Neuronal stem cell (in vitro differentiated cells): ENCODE measurements around the gene ZP4.

Experiments used
- DNase-seq: peaks from one replicate; pipeline ENCODE4 v3.0.0-alpha.2; 2013; ENCODE audit warnings: low spot score
- H2AFZ ChIP-seq: one replicate; pipeline ENCODE4 v1.6.1; 2013; ENCODE audit warnings: mild to moderate bottlenecking, low read length, inconsistent platforms
- H2AK5ac ChIP-seq: 2 replicates; pipeline ENCODE4 v1.6.1; 2013; ENCODE audit warnings: low read depth, mild to moderate bottlenecking, inconsistent platforms, low read length, moderate library complexity, mixed read lengths
- H2BK120ac ChIP-seq: 2 replicates; pipeline ENCODE4 v1.6.1; 2013; ENCODE audit warnings: low read depth, mild to moderate bottlenecking, inconsistent platforms, low read length, moderate library complexity, mixed read lengths
- H2BK12ac ChIP-seq: one replicate; pipeline ENCODE4 v1.6.1; 2013; ENCODE audit warnings: low read length, inconsistent platforms
- H2BK15ac ChIP-seq: 2 replicates; pipeline ENCODE4 v1.6.1; 2013; ENCODE audit warnings: mild to moderate bottlenecking, low read length, inconsistent platforms, mixed read lengths
- H2BK5ac ChIP-seq: one replicate; pipeline ENCODE4 v1.6.1; 2013; ENCODE audit warnings: inconsistent platforms, mild to moderate bottlenecking, low read length, moderate library complexity
- H3K14ac ChIP-seq: one replicate; pipeline ENCODE4 v1.6.1; 2013; ENCODE audit warnings: low read length, inconsistent platforms
- H3K18ac ChIP-seq: 2 replicates; pipeline ENCODE4 v1.6.1; 2013; ENCODE audit warnings: low read length, inconsistent platforms
- H3K23ac ChIP-seq: 2 replicates; pipeline ENCODE4 v1.6.1; 2013; ENCODE audit warnings: low read depth, mild to moderate bottlenecking, mixed read lengths, low read length, inconsistent platforms; ENCODE audit not compliant: poor library complexity
- H3K27ac ChIP-seq: replicated peaks from 3 replicates; pipeline ENCODE4 v1.5.1; 2013; ENCODE audit warnings: low read length, inconsistent platforms
- H3K27me3 ChIP-seq, 3 experiments: 2 replicates each; pipeline ENCODE4 v1.6.1; 2013; ENCODE audit warnings: low read length in 3 of 3, mild to moderate bottlenecking in 2 of 3, inconsistent platforms in 1 of 3, low read depth in 1 of 3, mixed read lengths in 1 of 3, moderate library complexity in 1 of 3; ENCODE audit not compliant: control insufficient read depth in 3 of 3, insufficient read depth in 3 of 3
- H3K36me3 ChIP-seq, 2 donors: replicated peaks in 1 of 2; 2 replicates each; pipeline ENCODE4 v1.6.1; 2013; ENCODE audit warnings: low read length in 2 of 2; ENCODE audit not compliant: control insufficient read depth in 2 of 2, insufficient read depth in 2 of 2
- H3K4ac ChIP-seq: 2 replicates; pipeline ENCODE4 v1.6.1; 2013; ENCODE audit warnings: inconsistent platforms, mild to moderate bottlenecking, low read length, moderate library complexity
- H3K4me1 ChIP-seq, 2 donors: 1 replicate in 1 of 2; 2 replicates in 1 of 2; pipeline ENCODE4 v1.6.1; 2013; ENCODE audit warnings: low read length in 2 of 2, low read depth in 1 of 2; ENCODE audit not compliant: control insufficient read depth in 2 of 2, insufficient read depth in 1 of 2
- H3K4me2 ChIP-seq: one replicate; pipeline ENCODE4 v1.6.1; 2013; ENCODE audit warnings: mild to moderate bottlenecking, low read length, inconsistent platforms; ENCODE audit not compliant: insufficient read depth, poor library complexity, severe bottlenecking
- H3K4me3 ChIP-seq, 2 donors: 2 replicates each; pipeline ENCODE4 v1.5.1; 2013; ENCODE audit warnings: low read length in 2 of 2, mild to moderate bottlenecking in 2 of 2, inconsistent platforms in 1 of 2, moderate library complexity in 1 of 2
- H3K79me1 ChIP-seq: one replicate; pipeline ENCODE4 v1.6.1; 2013; ENCODE audit warnings: low read depth, mild to moderate bottlenecking, inconsistent platforms, low read length, moderate library complexity
- H3K9ac ChIP-seq: one replicate; pipeline ENCODE4 v1.6.1; 2013; ENCODE audit warnings: mild to moderate bottlenecking, low read depth, low read length, inconsistent platforms; ENCODE audit not compliant: poor library complexity
- H3K9me3 ChIP-seq, 2 donors: replicated peaks in 1 of 2; 2 replicates each; pipeline versions ENCODE3 to v1.6.1; 2013; ENCODE audit warnings: low read length in 2 of 2, mild to moderate bottlenecking in 2 of 2, inconsistent platforms in 1 of 2, low read depth in 1 of 2, mixed read lengths in 1 of 2, moderate library complexity in 1 of 2; ENCODE audit not compliant: control insufficient read depth in 2 of 2, insufficient read depth in 1 of 2
- H4K8ac ChIP-seq: one replicate; pipeline ENCODE4 v1.6.1; 2013; ENCODE audit warnings: low read depth, mild to moderate bottlenecking, inconsistent platforms, low read length, moderate library complexity
- H4K91ac ChIP-seq: one replicate; pipeline ENCODE4 v1.6.1; 2013; ENCODE audit warnings: low read length, low read depth, mild to moderate bottlenecking, inconsistent platforms; ENCODE audit not compliant: poor library complexity
- WGBS, 2 donors: extraction: QIAGEN DNeasy Blood & Tissue Kit; methylation state at CpG; one replicate each; pipeline ENCODE4 v1.1.7; 2013; ENCODE audit warnings: missing lambda C conversion rate in 2 of 2, mixed read lengths in 1 of 2; ENCODE audit not compliant: insufficient read length in 2 of 2, insufficient replicate concordance in 1 of 2; ENCODE audit errors: extremely low coverage in 2 of 2; 5-methylcytosine and 5-hydroxymethylcytosine counted together

Gene ZP4

GRCh38 chr1:237864338-237865244 lies 26.1 kb downstream of the ZP4 start:
- Histone ChIP-seq H2AFZ (peak overlapping the region; percentile 81), H3K14ac (no peak overlapping the region), H2BK12ac (peak overlapping the region; percentile 73), H3K79me1 (no peaks in the 10 kb centered on the region), H3K9me3 (no peaks in the 10 kb centered on the region), H2BK15ac (peak overlapping the region; percentile 90), H3K36me3 (no peaks in the 10 kb centered on the region), H3K4me1 (peaks cover 0 to 7% of the 10 kb centered on the region in 2 donors), H3K4me3 (no peak overlapping the region), H2AK5ac (peak overlapping the region; percentile 40), H3K23ac (no peak overlapping the region), H2BK120ac (no peak overlapping the region), H2BK5ac (no peak overlapping the region), H3K4me2 (no peak overlapping the region), H3K27me3 (peaks cover 0 to 7% (median 0%) of the 10 kb centered on the region in 3 experiments), H3K27ac (no peak overlapping the region), H3K4ac (no peak overlapping the region), H4K91ac (no peak overlapping the region), H3K9ac (peak overlapping the region; percentile 61), H4K8ac (no peak overlapping the region), H3K18ac (peak overlapping the region; percentile 60)
- peak; percentile 57 for DNase-seq
- no CpG with 5 or more reads among the region's 25 CpGs for WGBS, 2 donors

DNA sequence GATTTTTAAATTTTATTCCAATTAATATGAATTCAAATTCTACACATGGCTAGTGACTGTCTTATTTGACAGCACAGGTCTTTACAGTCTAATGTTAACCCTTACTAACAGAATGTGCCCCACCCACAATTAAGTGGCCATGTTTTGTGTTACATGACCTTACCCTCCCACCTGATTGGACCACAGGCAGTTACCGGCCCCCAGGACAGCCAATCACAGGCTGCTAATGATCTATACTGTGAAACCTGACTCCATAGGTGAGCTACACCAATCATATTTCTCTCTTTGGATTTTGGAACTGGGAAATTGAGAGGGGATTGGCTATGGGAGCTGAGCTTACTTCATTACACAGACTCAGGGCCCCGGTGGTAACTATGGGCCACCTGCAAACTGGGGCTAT lies 27.5 kb downstream of the ZP4 start:
- H3K4me3 ChIP-seq: no peak overlapping the region
- no peak overlapping the region for H2AK5ac ChIP-seq
- H3K18ac ChIP-seq: no peak overlapping the region
- no peaks in the 10 kb centered on the region for H3K79me1 ChIP-seq
- no peak overlapping the region for H3K14ac ChIP-seq
- H4K8ac ChIP-seq: no peak overlapping the region
- no peak overlapping the region for H2BK12ac ChIP-seq
- no peak overlapping the region for H3K9ac ChIP-seq
- H2BK120ac ChIP-seq: no peak overlapping the region
- no peak overlapping the region for H3K23ac ChIP-seq
- H3K36me3 ChIP-seq: no peaks in the 10 kb centered on the region
- peaks cover 0 to 7% (median 0%) of the 10 kb centered on the region in 3 experiments for H3K27me3 ChIP-seq
- peaks cover 0 to 7% of the 10 kb centered on the region in 2 donors for H3K4me1 ChIP-seq
- peak overlapping the region; percentile 11 for H4K91ac ChIP-seq
- no peak for DNase-seq
- WGBS, 2 donors: no CpG with 5 or more reads among the region's 2 CpGs
- no peak overlapping the region for H3K4me2 ChIP-seq
- H3K9me3 ChIP-seq: no peaks in the 10 kb centered on the region
- H2BK5ac ChIP-seq: no peak overlapping the region
- no peak overlapping the region for H3K4ac ChIP-seq
- no peak overlapping the region for H2AFZ ChIP-seq
- H2BK15ac ChIP-seq: no peak overlapping the region
- H3K27ac ChIP-seq: no peak overlapping the region

- no peak overlapping the region for H3K4me3 ChIP-seq
- H2BK120ac ChIP-seq: no peak overlapping the region
- WGBS, 2 donors: no CpG with 5 or more reads among the region's 8 CpGs
- no peak overlapping the region for H3K9ac ChIP-seq
- no peak overlapping the region for H2BK5ac ChIP-seq
- no peak overlapping the region for H2BK12ac ChIP-seq
- H3K14ac ChIP-seq: no peak overlapping the region
- DNase-seq: no peak
- no peak overlapping the region for H3K4me2 ChIP-seq
- no peak overlapping the region for H2BK15ac ChIP-seq
- no peak overlapping the region for H3K27ac ChIP-seq
- peaks cover 0 to 7% (median 0%) of the 10 kb centered on the region in 3 experiments for H3K27me3 ChIP-seq
- H3K9me3 ChIP-seq: no peaks in the 10 kb centered on the region
- no peak overlapping the region for H3K23ac ChIP-seq
- H4K8ac ChIP-seq: no peak overlapping the region
- H4K91ac ChIP-seq: no peak overlapping the region
- no peak overlapping the region for H2AK5ac ChIP-seq
- H3K36me3 ChIP-seq: no peaks in the 10 kb centered on the region
- H3K79me1 ChIP-seq: no peaks in the 10 kb centered on the region
- no peak overlapping the region for H3K4ac ChIP-seq
- H2AFZ ChIP-seq: no peak overlapping the region
- H3K4me1 ChIP-seq: peaks cover 0 to 3% of the 10 kb centered on the region in 2 donors
- H3K18ac ChIP-seq: no peak overlapping the region
Measured at GRCh38 chr1:237861944-237862343, 28.8 kb downstream of the ZP4 start.

DNA sequence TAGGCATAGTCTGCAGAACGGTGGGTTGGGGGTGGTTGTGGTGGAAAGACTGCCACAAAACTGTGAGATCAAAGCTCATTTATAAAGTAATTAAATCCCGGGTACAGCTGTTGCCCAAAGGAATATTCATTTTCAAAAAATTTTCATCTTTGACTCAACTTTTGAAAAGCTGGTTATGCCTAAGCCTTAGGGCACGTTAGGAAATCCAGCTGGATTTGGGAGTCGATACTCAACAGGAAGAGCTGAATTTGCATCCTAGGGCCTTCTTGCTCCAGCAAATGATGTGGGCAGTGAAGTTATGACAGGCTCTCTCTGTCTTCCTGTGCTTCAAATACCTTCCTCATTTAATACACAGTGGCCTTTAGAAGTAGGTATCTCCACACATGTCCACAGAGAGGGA lies 31.7 kb downstream of the ZP4 start:
- no peak overlapping the region for H2BK120ac ChIP-seq
- H3K4me2 ChIP-seq: no peak overlapping the region
- H2BK15ac ChIP-seq: no peak overlapping the region
- WGBS, 2 donors: no CpG with 5 or more reads among the region's 4 CpGs
- H2BK12ac ChIP-seq: no peak overlapping the region
- no peak overlapping the region for H2BK5ac ChIP-seq
- H4K8ac ChIP-seq: no peak overlapping the region
- H3K9ac ChIP-seq: no peak overlapping the region
- no peaks in the 10 kb centered on the region for H3K27me3 ChIP-seq
- no peak overlapping the region for H3K18ac ChIP-seq
- no peak overlapping the region for H3K27ac ChIP-seq
- no peak overlapping the region for H3K4me3 ChIP-seq
- H3K4ac ChIP-seq: no peak overlapping the region
- H3K79me1 ChIP-seq: no peaks in the 10 kb centered on the region
- no peak for DNase-seq
- no peak overlapping the region for H3K23ac ChIP-seq
- H2AK5ac ChIP-seq: no peak overlapping the region
- no peaks in the 10 kb centered on the region for H3K36me3 ChIP-seq
- no peaks in the 10 kb centered on the region for H3K4me1 ChIP-seq
- H3K14ac ChIP-seq: no peak overlapping the region
- H2AFZ ChIP-seq: no peak overlapping the region
- H3K9me3 ChIP-seq: no peaks in the 10 kb centered on the region
- H4K91ac ChIP-seq: no peak overlapping the region
